ENCODE data around the gene EVX2.

EVX2 gene

GRCh38 chr2:176088937-176089842 lies 5.4 kb upstream of the EVX2 start:
- DNase-seq (ENCODE audit: low read depth) = no peak
- TF ChIP-seq CTCF (conservative IDR thresholded peaks at IDR 0.05; ENCODE audit: low read depth, low read length) = no peak
- no peak overlapping the region for H3K4me3 ChIP-seq (ENCODE audit: low read depth, low read length)

GRCh38 chr2:176088048-176088936 lies 4.5 kb upstream of the EVX2 start:
- peak overlapping the region; percentile 20 for H3K4me3 ChIP-seq (ENCODE audit: low read depth, low read length)
- peak; percentile 75 for TF ChIP-seq CTCF (conservative IDR thresholded peaks at IDR 0.05; ENCODE audit: low read depth, low read length)
- DNase-seq (ENCODE audit: low read depth) = peak; percentile 45

- TF ChIP-seq CTCF (conservative IDR thresholded peaks at IDR 0.05; ENCODE audit: low read depth, low read length) = no peak
- DNase-seq (ENCODE audit: low read depth) = no peak
- no peak overlapping the region for H3K4me3 ChIP-seq (ENCODE audit: low read depth, low read length)
These were observed 3.7 kb upstream of the EVX2 start for GRCh38 chr2:176087330-176088047.

- no peak overlapping the region for H3K4me3 ChIP-seq (ENCODE audit: low read depth, low read length)
- DNase-seq (ENCODE audit: low read depth) = peak; percentile 45
- TF ChIP-seq CTCF (conservative IDR thresholded peaks at IDR 0.05; ENCODE audit: low read depth, low read length) = peak; percentile 61
These were observed 2.4 kb upstream of the EVX2 start for GRCh38 chr2:176085861-176086771.

GRCh38 chr2:176085120-176085788 lies 1.5 kb upstream of the EVX2 start:
- H3K4me3 ChIP-seq (ENCODE audit: low read depth, low read length) = no peak overlapping the region
- no peak for DNase-seq (ENCODE audit: low read depth)
- no peak for TF ChIP-seq CTCF (conservative IDR thresholded peaks at IDR 0.05; ENCODE audit: low read depth, low read length)
